CD4-positive, alpha-beta T cell treated with Interleukin-12 subunit alpha and Interleukin-12 subunit beta, for 1 hour (primary cell): ENCODE results near the gene EPN3.

Source experiments
- DNase-seq: peaks from one replicate; pipeline ENCODE4 v3.0.0-alpha.2; 2020

EPN3 gene

DNA sequence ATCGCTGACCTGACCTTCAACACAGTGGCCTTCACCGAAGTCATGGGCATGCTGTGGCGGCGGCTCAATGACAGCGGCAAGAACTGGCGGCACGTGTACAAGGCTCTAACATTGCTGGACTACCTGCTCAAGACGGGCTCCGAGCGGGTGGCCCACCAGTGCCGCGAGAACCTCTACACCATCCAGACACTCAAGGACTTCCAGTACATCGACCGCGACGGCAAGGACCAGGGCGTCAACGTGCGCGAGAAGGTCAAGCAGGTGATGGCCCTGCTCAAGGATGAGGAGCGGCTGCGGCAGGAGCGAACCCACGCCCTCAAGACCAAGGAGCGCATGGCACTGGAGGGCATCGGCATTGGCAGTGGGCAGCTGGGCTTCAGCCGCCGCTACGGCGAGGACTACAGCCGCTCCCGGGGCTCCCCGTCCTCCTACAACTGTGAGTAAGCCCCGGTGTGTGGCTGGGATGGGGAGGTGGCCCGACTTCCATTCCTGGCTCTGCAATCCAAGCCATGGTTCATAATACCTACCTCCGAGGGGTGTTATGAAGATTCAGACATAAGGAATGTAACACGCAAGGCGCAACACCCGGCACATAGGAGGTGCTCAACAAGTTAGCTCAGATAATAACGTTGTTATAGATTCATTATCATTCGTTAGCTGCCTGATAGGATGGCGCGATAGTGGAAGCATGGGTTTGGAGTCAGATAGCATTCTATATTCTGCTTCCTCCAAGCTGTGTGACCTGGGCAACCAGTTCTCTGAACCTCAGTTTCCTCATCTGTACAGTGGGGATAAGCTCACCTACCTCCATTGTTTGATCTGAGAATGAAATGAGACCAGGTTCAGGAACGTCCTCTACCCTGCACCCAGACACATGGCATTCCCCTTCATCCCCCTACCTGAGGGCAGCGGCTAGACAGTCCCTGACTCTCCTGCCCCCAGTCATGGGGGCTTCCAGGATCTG, 4.4 kb downstream of the EPN3 start:
- no peak for DNase-seq

DNA sequence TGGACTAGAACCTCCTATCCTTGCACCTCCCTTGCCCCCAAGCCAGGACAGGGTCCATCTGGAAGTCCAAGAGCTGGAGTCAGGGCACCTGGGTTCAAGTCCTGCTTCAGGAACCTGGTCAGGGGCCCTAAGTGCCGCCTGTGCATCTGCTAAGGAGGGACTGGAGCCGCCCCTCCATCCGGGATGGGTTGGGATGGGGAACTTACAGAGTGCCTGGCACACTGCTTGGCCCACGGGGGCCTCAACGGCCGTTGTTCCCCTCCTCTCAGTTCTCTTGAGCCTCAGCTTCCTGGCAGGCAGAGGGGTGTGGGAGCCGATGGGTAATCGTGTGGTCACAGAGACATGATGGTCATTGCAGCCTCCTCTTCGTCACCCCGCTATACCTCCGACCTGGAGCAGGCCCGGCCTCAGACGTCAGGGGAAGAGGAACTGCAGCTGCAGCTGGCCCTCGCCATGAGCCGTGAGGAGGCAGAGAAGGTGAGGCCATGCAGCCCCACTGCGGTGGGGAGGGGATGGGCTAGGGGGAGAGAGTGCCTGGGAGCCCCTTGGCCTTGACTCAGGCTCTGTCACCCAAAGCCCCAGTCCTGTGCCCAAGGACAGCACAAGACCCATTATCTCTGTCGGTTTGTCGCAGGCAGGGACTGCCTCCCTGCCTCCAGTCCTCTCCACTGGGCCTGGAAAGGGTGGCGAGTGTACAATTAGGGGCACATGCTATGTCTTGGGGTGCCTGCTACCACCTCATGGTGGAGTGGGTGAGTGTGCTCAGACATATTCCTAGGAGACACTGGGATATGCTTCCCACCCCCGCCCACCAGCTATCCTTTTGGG, 5.4 kb downstream of the EPN3 start:
- no peak for DNase-seq

DNA sequence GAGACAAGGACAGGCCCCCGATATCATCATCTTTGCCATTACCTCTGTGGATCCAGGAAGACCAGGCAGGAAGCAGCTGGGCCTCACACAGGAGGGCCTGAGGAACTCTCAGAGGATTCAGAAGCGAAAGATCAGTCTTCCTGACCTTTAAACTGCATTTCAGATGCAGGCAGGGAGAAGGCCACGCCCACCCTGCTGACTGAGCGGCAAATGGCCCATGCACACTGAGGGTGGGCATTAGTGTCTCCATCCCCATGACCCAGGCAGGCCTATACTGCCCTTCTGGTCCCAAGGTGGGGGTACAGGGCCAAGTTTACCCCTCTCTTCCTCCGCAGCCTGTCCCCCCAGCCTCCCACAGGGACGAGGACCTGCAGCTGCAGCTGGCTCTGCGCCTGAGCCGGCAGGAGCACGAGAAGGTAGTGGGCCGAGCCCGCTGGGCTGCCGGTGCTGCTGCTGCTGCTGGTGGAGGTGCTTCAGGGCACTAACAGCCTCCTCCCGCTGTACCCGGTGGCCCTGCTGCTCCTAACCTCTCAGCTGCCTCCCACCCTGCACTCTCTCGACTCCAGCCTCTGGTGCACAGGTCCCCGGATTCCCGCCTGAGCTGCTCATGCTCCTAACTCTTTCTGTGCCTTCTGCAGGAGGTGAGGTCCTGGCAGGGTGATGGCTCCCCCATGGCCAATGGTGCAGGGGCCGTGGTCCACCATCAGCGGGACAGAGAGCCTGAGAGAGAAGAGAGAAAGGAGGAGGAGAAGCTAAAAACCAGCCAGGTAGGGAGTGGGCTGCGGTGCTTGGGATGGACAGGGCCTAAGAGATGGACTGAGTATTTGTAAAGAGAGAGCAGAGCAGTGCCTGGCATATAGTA, 6.2 kb downstream of the EPN3 start:
- DNase-seq = no peak

DNA sequence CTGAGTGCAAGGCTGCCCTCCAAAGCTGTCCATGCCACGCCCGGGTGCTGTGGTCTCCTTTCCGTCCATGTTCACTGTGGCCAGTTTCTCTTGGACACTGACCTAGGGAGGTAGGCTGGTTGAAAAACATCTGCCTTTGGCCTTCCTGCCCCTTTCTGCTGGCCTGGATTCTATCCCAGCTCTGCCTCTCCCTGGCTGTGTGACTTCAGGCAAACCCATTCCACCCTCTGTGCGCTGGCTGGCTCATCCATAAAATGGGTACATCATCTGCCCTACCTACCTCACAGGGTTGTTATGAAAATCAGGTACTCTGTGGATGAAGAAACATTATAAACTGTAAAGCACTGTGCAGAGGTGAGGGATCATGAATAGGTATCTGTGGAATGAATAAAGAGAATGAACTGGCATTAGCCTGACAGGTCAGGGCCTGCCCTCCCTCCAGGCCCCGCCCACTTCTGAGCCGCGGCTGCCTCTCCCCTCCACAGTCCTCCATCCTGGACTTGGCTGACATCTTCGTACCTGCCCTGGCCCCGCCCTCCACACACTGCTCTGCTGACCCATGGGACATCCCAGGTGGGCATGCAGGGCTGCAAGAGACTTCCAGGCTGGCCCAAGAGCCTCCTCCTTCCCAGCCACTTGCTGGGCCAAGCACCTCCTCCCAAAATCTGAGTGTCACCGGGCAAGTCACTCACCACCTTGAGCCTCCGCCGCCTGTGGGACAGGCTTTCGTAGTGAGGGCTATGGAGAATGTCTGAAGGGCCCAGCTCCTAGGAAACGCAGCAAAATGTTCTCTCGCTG, 7.4 kb downstream of the EPN3 start:
- DNase-seq = no peak

DNA sequence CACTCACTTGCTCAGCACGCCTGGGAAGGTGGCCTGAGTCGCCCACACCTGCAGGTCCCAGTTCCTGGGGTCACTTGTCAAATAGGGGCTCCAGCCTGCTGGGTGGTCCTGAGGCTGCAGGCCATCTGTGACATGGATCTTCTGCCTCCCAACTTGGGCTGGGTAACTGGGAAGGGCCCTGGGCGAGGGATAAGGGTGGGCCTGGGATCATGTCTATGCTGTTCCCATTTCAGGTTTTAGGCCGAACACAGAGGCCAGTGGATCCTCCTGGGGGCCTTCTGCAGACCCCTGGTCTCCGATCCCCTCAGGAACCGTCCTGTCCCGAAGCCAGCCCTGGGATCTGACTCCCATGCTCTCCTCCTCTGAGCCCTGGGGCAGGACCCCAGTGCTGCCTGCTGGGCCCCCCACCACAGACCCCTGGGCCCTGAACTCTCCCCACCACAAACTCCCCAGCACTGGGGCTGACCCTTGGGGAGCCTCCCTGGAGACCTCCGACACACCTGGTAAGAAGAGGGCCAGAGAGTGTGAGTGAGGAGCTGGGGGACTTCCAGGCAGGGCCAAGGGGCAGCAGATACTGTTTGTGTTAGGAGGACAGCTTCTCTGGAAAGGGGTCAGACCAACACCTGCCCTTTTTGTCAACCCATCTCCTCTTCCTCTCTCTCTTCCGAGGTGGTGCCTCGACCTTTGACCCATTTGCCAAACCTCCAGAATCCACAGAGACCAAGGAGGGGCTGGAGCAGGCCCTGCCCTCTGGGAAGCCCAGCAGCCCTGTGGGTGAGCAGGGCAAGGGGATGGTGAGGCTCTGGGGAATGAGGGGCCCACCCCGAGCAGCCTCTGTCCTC, 8.2 kb downstream of the EPN3 start:
- DNase-seq = no peak

DNA sequence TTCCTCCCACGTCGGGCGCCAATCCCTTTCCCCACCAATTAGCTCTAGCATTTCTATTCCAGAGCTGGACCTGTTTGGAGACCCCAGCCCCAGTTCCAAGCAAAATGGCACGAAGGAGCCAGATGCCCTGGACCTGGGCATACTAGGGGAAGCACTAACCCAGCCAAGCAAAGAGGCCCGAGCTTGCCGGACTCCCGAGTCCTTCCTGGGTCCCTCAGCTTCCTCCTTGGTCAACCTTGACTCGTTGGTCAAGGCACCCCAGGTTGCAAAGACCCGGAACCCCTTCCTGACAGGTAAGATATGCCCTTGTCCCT, 8.8 kb downstream of the EPN3 start:
- no peak for DNase-seq

DNA sequence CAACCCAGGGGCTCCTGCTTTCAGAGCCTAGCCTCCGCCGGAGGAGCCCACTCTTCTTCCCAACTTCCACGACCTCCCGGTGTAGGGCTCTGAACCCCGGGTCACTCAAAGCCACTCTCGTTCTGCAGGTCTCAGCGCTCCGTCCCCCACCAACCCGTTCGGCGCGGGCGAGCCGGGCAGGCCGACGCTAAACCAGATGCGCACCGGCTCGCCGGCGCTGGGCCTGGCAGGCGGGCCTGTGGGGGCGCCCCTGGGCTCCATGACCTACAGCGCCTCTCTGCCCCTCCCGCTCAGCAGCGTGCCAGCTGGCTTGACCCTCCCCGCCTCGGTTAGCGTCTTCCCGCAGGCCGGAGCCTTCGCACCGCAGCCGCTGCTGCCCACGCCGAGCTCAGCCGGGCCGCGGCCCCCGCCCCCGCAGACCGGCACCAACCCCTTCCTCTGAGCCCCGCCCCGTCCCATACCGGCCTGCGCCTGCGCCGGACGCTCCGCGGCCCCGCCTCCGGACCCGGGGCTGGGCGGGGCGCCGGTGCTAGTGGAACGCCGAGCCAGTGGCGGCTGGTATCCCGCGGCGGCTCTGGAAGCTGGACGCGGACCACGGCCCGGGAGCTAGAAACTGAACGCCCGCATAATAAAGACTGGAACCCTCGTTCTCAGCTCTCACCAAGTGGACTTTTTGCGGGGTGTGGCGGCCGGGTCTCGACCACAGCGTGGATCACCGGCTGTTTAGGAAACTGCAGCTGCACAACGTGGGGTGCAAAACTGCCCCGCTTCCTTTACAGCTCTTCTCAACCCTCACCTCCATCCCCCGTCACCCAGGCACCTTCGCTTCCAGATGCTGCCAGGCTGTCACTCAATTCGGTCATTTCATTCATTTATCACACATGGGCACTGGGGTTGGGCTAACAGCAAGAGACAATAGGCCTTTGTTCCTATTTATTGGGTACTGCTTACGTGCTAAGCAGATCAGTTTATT, 9.5 kb downstream of the EPN3 start:
- peak; percentile 84 for DNase-seq

DNA sequence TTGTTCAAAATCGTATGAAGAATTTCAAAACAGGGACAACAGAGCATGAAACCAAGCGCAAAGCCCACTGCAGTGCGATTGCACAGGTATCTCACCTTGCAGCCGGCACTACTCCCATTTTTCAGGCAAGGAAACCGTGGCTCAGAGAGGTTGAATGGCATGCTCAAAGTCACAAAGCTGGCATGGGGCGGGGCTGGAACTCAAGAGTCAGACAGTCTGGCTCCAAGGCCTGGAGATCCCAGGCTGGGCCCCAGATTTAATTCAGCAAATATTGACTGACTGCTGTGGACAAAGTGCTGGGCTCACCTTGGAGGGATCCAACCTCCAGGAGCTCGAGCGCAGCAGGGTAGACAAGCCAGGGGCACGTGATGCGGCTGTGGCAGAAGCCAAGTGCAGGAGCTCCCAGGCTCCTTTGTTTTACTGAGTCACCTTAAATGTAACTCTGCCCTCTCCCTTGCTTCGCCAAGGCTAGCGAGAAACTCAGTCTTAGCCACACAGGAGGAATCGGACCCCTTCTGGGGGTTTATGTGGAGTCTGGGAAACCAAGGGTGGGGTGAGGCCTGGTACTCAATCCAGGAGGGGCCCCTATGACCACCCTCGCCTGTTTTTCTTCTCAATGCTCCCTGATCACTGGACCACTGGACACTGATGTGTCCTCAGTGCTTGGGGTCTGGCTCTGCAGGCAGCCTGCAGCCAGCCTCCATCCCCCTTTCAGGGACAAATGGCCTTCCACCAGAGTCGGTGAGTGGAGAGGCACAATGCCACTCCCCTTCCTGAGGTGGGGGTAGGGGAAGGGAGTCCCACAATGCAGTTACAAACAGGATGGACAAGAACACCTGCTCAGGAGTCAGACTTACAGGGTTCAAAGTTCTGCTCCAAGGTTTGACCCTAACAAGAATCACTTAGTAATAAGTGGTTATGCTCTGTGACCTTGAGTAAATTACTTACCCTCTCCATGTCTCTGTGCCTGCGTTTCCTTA, 10.6 kb downstream of the EPN3 start:
- DNase-seq = no peak

DNA sequence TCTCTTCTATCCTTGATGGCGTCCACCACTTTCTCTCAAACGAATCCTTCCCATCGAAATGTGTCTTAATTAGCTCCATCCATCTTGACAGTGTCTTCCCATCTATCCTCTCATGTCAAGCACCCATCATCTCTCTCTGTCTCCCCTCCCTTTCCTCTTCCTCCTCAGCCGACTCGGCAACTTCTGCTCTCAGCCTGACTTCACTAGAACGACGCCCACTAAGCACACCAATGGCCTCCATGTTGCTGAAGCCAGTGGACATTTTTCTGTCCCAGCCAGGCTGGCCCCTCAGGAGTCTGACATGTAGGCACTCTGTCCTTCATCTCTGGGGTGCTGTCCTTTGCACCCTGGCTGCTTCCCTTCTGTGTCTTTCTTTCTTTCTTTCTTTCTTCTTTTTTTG, 12.0 kb downstream of the EPN3 start:
- no peak for DNase-seq

DNA sequence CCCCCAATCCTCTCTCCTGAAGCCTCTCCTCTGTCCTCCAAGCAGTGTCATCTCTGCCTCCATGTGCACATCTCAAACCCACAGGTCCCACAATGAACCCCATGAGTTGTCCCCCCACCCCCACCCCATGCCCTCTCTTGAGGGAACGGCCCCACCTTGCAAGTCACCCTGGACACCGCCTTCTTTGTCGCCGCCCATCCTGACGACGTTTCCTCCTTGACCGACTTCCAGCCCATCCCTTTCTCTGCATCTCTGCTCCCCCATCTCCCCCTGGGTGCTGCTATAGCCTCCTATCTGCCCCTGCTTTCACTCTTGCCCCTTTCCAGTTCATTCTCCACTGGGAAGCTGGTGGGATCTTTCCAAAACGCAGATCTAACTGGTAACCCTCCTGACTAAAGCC, 12.8 kb downstream of the EPN3 start:
- no peak for DNase-seq

DNA sequence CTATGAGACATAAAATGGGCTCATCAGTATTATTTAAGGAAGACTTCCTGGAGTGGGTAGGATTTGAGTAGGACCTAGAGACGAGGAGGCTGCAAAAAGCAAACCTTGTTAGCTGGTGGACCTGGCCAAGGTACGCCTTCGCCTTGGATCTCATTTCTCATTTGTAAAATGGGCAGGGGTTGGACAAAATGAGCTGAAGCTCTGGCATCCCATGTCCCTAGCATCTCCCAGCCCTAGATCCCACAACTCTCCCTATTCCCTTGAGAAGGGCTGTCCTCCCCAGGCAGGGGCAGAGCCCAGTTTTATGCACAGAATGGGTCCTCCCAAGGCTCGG, 14.1 kb downstream of the EPN3 start:
- no peak for DNase-seq

DNA sequence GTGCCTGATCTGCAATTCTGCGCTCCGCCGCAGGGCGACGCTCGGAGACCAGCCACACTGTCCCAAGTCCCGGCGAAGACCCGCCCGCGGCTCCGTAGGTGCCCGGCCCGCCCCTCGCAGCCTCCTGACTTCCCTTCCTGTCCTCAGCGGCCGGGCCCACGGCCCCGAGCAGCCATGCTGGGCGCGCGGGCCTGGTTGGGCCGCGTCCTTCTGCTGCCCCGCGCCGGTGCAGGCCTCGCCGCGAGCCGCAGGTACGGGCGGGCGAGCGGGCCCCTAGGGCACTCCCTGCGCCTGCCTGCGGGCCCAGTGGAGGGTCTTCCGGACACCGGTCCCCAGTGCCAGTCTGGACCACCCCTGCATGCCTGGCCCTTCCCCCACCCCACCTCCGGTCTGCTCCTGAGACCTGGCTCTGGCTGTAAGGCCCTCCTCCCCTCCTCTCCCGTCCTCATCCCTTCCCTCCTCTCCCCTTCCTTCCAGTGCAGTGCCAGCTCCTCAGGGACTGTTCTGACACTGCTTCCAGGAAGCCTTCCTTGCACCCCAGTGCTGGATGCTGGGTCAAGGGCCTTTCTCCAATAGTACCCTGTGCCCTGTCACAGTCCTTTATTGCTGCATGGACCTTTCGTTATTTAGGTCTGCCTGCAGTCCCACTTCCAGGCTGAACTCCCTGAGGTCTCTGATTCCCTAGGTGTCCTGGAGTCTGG, 14.7 kb downstream of the EPN3 start, which contains the start of gene SPATA20:
TSS of gene SPATA20 (plus strand) at position 140 of the 701 bp plus-strand sequence. CDS start at position 175, 35 bp downstream.
- peak; percentile 87 for DNase-seq

DNA sequence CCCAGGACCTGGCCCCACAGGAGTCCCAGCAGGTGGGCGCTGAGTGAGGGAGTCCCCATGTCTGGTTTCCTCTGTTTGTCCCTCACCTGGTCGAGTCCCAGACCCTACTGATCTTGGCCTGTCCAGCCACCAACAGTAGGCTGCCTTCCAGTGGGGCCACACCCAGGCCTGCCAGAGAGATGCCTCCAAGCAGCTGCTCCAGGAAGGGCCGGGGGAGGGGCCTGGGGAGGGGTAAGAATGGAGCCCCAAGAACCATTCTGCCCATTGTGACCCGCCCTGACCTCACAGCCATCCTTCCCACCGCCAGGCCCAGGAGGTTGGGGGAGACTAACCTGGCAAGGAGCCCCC, 15.2 kb downstream of the EPN3 start:
- DNase-seq = no peak

DNA sequence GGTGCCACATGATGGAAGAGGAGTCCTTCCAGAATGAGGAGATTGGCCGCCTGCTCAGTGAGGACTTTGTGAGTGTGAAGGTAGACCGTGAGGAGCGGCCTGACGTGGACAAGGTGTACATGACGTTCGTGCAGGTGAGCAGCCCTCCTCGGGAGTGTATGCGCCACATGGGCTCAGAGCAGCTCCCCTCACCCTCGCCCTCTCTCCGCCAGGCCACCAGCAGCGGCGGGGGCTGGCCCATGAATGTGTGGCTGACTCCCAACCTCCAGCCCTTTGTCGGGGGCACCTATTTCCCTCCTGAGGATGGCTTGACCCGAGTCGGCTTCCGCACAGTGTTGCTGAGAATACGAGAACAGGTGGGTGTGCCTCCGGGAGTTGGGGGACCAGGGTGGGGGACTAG, 16.3 kb downstream of the EPN3 start:
- no peak for DNase-seq

DNA sequence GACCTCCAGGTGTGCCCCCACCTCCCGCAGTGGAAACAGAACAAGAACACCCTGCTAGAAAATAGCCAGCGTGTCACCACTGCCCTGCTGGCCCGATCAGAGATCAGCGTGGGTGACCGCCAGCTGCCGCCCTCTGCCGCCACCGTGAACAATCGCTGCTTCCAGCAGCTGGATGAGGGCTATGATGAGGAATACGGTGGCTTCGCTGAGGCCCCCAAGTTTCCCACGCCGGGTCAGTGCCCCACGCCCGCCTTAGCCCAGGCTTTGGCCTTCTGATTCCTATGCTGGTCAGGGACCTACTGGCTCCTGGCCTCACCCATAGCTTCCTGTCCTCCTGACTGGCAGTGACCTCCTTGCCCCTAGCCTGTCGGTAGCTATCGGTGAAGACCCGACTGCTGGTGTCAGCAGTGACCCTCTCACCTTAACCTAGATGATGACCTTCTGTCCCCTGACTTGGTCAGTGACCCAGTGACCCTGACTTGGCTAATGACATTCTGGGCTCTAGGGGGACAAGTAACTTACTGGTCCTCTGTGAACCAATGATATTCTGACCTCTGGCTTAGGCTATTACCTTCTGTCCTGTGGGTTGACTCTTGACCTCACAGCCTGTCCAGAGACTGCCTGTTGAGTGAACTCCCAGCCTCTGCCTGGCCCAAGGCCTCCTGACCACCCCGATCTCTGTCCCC, 16.9 kb downstream of the EPN3 start:
- no peak for DNase-seq

DNA sequence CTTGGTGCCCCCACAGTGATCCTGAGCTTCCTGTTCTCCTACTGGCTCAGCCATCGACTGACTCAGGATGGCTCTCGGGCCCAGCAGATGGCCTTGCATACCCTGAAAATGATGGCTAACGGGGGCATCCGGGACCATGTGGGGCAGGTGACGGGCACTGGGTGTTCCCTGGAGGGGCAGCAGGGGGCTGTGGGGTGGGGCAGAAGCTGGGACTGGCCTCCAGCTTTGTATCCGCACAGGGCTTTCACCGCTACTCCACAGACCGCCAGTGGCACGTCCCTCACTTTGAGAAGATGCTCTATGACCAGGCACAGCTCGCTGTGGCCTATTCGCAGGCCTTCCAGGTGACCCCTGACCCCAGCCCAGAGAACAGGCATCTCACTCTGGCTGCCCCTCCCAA, 17.4 kb downstream of the EPN3 start:
- DNase-seq = no peak

DNA sequence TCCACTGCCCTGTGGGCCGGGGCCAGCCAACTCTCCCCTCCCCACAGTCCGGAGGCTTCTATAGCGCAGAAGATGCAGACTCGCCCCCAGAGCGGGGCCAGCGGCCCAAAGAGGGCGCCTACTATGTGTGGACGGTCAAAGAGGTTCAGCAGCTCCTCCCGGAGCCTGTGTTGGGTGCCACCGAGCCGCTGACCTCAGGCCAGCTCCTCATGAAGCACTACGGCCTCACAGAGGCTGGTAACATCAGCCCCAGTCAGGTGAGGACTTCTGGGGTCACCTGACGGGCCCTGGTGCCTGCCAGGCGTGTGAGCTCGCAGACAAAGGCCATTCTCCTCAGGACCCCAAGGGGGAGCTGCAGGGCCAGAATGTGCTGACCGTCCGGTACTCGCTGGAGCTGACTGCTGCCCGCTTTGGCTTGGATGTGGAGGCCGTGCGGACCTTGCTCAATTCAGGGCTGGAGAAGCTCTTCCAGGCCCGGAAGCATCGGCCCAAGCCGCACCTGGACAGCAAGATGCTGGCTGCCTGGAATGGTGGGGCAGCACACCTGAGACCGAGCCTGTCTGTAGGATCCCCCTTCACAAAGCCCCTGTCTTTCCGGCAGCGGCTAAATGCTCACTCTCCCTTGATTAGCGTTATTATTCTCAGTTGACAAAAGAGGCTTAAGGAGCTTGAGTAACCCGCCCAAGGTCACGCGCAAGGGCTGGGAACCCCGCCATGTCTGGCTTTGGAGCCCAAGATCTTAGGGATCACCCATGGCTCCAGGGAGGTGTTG, 18.3 kb downstream of the EPN3 start:
- DNase-seq = no peak
